Stimulated activated CD4-positive, alpha-beta T cell treated with anti-CD3 and anti-CD28 coated beads, TNF-alpha, amount 100 ng/mL, for 4 hours (primary cell): ENCODE results near the gene ADAMTS2.
A peak's percentile ranks its signal among the peaks of the same experiment; 100 is the strongest.

Experiments
- DNase-seq, 3 experiments: peaks; one replicate each; pipeline ENCODE4 v3.0.0-alpha.2; 2020; ENCODE audit warnings: low read depth in 3 of 3

Gene ADAMTS2

DNA sequence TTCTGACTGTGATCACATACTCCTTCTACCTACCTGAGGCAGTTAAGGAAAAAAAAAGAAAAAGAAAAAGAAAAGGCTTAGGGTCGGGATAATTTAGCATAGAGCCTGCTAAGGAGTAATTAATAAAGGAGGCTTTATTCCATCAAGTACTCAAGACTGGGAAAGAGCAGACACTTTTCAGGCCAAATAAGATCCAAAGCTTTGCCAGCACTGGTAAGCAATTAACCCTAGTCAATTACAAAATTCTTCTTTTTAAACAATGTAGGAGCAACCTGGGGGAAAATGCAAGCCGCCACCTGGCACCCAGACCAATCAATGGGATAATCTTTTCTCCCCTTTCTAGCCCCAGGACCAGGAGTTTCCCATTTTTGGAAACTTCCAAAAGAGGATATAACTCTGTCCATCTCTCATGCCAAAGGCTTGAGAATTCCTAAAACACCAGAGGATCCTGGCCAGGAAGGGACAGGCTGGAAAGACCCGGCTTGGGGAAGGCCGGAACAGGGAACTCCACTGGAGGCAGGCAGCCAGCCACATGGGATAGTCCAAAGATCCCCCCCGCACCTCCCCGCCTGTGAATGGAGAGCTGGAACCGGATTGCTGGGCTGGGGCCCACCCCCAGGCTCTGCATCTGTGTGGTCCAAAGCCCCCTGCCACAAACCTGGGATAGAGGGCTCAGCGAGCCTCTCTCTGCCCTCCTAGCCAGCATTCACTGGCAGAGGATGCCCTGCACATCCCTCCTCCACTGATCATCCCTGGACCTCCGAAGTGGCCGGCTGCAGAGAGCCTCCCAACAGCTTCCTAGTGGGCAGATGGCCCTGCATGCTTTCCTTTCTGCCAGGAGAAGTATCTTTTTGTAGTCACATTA lies 167.3 kb downstream of the ADAMTS2 start:
- DNase-seq: no peak

- DNase-seq: no peak
Measured at GRCh38 chr5:179176571-179177230, 168.6 kb downstream of the ADAMTS2 start.

GRCh38 chr5:179176166-179176565 lies 169.1 kb downstream of the ADAMTS2 start:
- no peak for DNase-seq

DNA sequence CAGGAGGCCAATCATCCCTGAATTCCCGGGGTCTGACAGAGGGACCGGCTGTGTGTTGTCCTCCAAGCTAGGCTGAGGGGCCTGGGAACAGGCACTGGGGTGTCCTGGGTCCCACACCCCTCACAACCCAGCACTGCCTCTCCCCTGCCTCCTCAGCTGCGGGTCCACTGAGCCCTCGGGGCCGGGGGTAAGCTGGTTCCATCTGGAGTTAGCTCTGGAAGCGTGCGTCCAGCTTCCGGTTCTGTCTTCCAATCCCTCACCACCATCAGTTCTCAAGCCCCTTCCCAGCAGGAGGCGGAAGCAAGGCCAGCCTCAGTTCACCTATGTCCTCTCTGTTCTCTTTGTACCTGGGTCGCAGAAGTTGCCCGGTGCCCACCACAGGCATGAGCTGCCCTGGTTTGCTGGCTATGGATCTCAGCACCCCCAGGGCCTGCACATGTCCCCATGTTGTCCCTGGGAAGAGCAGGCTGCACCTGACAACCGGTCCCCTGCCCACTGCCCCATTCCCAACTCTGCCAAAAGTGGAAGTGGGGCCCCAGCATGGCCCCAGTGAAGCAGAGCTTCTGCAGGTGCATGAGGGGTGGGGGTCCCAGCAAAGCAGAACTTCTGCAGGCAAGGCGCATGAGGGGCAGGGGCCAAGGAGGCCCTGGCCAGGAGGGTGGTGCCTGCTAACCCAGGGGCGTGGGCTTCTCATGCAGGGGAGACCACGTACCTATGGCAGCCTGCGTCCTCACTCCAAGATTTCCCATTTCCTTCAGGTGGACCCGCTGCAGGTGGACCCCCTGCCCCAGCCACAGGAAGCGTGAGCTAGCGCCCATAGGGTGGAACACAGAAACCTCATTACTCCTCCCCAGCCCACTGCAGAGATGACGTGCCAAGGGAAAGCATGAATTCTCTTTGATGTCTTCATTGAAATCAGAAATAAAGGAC lies 173.2 kb downstream of the ADAMTS2 start:
- DNase-seq: no peak

DNA sequence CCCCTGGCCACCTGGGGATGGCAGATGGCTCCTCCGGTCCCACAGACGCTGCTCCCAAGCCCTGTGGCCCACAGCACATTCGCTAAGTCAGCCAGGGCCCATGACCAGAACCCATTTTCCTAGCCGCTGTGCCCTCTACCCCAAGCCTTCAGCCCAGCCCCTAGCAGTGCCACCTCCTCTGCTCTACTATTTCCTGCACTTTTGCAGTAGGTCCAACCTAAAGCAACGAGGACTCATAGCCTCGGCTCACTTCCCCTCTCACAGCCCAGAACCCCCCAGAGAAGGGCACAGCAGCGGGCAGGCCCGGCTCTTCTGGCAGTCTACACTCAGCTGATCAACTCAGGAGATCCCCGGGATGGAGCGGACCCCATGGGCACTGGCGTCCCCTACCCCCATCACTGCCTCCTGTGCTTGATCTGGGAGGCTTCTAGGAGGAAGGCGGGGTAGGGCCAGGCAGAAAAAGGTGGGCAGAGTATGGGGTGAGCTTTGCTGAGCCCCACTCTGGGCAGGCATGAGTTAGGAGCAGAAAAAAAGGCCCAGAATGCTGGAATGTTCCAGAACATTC lies 173.9 kb downstream of the ADAMTS2 start:
- DNase-seq: no peak

DNA sequence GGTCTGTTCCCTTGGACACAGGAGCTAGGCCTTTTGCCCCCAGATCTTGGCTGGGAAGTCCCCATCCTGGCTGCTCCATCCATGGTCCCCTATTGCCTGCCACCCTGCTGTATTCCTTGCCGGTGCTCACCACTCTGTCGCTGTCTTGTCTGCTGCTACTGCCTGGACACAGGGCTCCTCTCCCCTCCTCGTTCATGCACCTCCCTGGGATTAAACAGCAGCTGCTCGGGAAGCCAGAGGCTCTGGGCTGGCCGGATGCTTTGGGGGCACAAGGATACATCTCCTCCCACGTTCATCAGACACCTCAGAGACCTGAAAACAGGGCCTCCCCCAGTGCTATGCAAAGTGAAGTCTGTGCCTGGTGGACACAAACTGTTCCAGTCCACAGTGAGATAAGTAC lies 174.7 kb downstream of the ADAMTS2 start:
- no peak for DNase-seq

DNA sequence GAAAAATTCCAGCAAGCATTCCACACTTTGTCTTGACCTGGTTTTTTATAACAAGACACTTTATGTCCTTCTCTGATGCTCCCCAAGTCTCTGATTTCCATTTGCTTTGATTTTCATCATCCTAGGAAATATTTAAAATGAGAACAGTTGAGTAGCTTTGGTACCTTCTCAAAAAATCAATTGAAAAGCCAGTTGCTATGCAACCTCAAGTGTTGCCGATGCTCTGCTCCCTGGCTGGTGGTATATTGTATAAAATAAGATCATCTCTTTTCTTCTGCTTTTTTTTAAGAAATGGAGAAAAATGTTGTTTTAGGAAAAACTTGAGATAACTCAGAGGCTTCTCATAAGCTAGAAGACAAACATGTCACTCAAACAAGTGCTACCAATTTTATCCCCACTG lies 175.4 kb downstream of the ADAMTS2 start:
- DNase-seq: no peak

DNA sequence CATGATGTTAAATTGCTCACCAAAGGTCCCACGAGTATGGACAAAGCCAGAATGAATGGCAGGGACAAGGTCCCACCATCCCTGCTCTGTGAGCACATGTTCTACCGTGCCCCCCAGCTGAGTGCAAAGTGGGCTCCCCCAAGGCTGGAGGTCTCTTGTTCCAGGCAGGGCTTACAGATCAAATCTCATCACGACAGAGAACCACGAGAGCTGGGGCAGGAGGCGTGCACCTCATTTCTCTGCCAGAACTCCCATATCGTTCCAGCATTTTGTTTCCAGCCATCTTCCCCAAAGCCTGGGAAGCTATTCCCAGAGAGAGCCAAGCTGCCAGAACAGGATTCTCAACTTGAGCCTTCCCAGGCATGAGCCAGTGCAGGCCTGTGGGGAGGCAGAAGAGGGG lies 176.6 kb downstream of the ADAMTS2 start:
- no peak for DNase-seq

DNA sequence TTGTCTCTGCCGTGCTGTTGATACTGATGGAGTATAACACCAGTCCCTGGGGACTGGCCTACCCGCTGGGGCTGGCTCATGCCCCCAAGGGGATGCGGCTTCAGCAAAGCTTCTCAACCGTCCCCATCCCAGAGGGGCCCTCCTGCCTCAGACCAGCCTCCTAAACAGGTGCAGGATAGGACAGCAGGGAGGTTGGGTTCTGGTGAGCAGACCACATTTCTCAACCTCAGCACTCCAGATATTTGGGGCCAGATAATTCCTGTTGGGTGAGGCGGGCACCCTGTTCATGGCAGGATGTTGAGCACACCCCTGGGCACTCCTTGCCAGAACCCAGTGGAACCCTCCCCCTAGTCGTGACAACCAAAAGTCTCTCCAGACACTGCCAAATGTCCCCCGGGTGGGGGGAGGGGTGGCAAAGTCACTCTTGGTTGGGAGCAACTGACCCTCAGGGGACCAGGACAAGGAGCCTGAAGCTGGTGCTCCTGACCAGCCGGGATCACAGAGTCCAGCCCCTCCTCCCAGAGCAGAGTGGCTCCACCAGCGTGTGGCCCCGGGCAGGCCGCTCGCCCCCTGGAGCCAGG lies 177.3 kb downstream of the ADAMTS2 start:
- DNase-seq: no peak

- DNase-seq: peak; percentile 34 to 58 (median 38)
Measured at GRCh38 chr5:179166886-179167841, 178.1 kb downstream of the ADAMTS2 start.

- DNase-seq: no peak
Measured at GRCh38 chr5:179166171-179166885, 178.9 kb downstream of the ADAMTS2 start.

DNA sequence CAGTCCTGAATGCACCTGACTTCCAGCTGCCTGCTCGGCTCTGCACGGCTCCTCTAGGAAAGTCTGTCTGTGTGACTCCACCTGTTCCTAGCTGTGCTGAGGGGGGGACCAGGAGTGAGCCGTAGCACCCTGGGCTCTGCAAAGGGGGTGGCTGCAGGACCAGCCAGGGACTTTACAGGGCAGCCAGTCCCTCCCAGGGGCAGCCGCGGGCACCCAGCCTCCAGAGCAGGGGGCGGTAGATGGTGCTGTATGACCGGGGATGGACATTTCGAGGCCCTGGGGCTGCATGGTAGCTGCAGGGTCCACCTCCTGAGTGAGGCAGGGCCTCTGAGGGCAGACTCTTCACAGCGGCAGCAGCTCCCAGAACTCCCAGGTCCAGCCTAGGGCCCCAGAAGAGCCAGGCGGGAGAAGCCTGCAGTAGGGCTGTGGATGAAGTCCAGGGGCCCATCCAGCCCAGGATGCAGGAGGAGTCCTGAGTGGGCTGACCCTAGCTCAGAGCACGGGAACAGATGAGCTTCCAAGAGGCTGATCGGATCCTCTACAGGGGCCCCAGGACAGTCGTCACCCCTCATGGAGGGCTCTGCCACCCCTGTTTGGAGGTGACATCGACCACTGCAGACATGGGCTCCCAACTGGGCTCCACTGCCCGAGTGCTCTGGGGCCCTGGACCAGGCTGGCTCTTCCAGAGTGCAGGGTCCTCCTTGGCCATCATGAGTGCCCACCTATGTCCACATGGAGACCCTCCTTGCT lies 179.7 kb downstream of the ADAMTS2 start:
- DNase-seq: no peak

GRCh38 chr5:179164331-179165311 lies 180.6 kb downstream of the ADAMTS2 start:
- DNase-seq: no peak

DNA sequence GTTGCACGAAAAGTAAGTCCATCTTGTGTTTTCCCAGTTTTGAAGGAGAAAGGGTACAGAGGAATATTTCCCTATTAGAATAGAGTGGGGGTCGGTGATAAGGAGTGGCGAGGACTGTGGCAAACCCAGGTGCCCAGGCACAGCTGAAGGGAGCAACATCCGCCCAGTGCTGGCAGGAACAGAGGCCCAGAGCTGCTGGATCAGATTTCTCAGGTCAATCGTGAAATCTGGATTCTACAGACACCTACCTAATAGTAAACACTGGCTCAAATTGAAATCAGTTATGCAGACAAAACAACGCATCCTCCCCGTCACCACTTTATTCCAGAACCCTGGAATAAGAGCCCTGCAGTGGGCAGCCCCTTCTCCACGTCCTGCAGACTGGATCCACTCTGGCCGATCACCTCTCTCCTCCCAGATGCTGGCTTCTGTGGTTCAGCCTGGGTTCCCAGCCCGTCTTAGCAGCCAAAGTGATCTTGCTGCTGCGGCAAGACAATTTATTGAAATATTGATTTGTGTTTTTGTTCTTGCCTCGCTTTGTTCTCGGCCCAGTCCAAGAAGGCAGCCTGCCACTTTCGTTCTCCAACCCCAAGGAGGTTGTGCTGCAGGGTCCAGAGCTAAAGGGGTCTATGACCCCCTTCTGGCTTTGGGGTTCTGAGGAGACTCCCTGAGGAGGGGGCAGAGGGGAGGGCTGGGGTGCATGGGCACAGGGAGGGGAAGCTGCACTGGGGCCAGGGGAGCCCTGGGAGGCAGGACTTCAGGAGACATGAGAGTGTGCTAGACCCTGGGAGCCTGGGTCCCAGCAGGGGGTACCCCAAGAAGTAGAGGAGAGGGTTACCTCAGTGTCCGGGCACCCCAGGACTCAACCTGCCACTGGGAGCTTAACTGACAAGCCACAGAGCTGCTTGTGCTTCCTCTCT lies 181.8 kb downstream of the ADAMTS2 start:
- DNase-seq: no peak

DNA sequence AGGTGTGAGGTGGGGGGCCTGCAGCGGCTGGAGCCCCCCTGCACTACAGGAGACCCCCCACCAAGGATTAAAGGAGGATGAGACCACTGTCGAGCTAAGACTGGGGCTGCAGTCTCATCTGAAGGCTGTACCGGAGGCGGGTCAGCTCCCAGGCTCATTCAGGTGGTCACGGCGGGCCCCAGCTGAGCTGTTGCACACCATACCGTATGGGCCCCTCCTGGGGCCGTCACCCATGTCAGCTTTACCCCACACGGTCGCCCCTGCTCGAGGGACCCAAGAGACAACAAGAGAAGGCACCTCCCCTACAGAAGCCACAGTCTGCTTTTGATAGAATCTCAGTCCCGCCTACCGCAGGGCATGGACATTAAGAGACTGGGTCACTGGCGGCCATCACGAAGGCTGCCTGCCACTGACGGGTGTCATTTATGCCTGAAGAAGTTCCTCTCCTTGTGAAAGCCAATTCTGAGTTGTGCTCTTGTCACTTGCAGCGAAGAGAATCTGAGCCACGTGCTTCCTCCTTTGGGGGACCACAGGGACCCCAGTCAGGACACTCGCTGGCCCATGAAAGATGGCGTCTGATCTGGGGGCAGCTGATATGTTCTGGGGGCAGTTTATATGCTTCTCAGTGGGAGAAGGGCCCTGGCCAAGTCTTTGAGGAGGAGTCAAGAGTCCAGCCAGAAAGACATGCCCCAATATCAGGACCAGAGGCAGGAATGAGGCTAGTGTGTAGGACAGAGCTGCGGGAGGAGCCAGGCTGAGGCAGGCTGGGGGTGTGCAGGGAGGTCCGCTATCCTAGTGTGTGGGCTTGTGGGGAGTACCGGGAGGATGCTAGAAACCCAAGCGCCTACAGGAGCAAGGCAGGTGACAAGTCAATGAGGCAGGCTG lies 182.7 kb downstream of the ADAMTS2 start:
- DNase-seq: no peak

- DNase-seq: no peak
Measured at GRCh38 chr5:179161901-179162300, 183.4 kb downstream of the ADAMTS2 start.
